B cell (primary cell): ENCODE measurements around the gene SLC25A38.

ENCODE experiments used
- CTCF ChIP-seq: fragments of 200-600 bp; IDR thresholded peaks from one replicate; pipeline ENCODE4 v1.8.0; 2022; ENCODE audit warnings: antibody characterized with exemption, mild to moderate bottlenecking
- EZH2 ChIP-seq: IDR thresholded peaks from 2 replicates; pipeline ENCODE4 v1.6.1; 2012; ENCODE audit warnings: borderline replicate concordance, low read depth, mild to moderate bottlenecking, moderate library complexity, low read length; ENCODE audit not compliant: insufficient read depth, poor library complexity, severe bottlenecking

DNA sequence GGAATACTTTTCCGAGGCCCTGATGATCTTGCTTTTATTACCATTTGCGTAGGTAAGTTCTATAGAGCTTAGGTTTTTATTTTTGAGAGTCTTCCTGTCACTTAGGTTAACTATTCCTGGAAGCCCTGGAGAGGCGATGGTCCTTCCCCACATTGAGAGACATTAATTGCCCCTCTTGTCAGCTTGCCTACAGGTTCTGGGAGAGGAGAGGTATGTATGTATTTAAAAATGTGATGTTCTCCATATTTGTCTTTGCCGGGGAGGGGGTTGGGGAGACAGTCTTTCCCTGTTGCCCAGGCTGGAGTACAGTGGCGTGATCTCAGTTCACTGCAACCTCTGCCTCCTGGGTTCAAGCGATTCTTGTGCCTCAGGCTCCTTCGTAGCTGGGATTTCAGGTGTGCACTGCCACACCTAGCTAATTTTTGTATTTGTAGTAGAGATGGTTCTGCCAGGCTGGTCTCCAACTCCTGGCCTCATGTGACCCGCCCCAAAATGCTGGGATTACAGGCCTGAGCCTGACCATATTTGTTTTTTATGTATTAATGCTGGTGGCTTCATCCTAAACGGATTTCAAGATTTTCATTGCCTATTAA lies 29.6 kb downstream of the SLC25A38 start:
- TF ChIP-seq CTCF, result no peak
- no peak for TF ChIP-seq EZH2
